ENCODE data around the gene MAP7D1. TPM values are rescaled to one million over a fixed set of nuclear protein-coding genes. Genes with fewer than 3 reads are reported as not detected.

The MAP7D1 gene
- total RNA-seq, 1 experiment from 2014 or later, result 212 TPM

- TF ChIP-seq CTCF (IDR thresholded peaks at IDR 0.05), result no peak
- TF ChIP-seq REST (IDR thresholded peaks at IDR 0.05; ENCODE audit: insufficient read depth in 1 of 2, low read depth in 2 of 2, low read length in 1 of 2), result no peak
- intact Hi-C loops (cut with micrococcal nuclease; ENCODE audit: unreplicated experiment), result no loop called here
- CTCF ChIA-PET, result no interaction called here
- H3K36me3 ChIP-seq (ENCODE audit: control insufficient read depth, insufficient read depth, low read length), result peaks cover 5% of the 10 kb centered on the region; the same call in 1 of the 2 replicates
- no peaks in the 10 kb centered on the region for H3K9me3 ChIP-seq (ENCODE audit: control insufficient read depth, insufficient read depth, low read depth, low read length)
- H3K27ac ChIP-seq (ENCODE audit: low read length), result no peak overlapping the region
- no peaks in the 10 kb centered on the region for H3K27me3 ChIP-seq (ENCODE audit: control insufficient read depth, insufficient read depth, low read length)
- ATAC-seq, result no peak
- no peak overlapping the region for H3K4me3 ChIP-seq (ENCODE audit: low read depth in 2 of 2, low read length in 2 of 2)
- DNase-seq (ENCODE audit: low read depth, low spot score), result no peak
- POLR2A ChIA-PET, result no interaction called here
- in situ Hi-C loops (cut with HindIII; ENCODE audit: low pct_unique_long_range_greater_than_20kb, low sequenced_read_pairs), result no loop called here
- no TSS peak for BruUV-seq (replicated peaks)
- no peaks in the 10 kb centered on the region for H3K4me1 ChIP-seq (ENCODE audit: control insufficient read depth, insufficient read depth, low read length)
Observed at GRCh38 chr1:36168514-36168913, 12.6 kb downstream of the MAP7D1 start.

GRCh38 chr1:36170643-36171412, 14.9 kb downstream of the MAP7D1 start:
- ATAC-seq, result no peak
- intact Hi-C loops (cut with micrococcal nuclease; ENCODE audit: unreplicated experiment) (loop anchor here (1.0 kb wide), 1 partner anchor 20 kb away; no protein-coding TSS in a partner anchor), in situ Hi-C loops (cut with HindIII; ENCODE audit: low pct_unique_long_range_greater_than_20kb, low sequenced_read_pairs) (no loop called here)
- no peak overlapping the region for H3K27ac ChIP-seq (ENCODE audit: low read length)
- no peaks in the 10 kb centered on the region for H3K9me3 ChIP-seq (ENCODE audit: control insufficient read depth, insufficient read depth, low read depth, low read length)
- no peak for DNase-seq (ENCODE audit: low read depth, low spot score)
- TF ChIP-seq TCF7L2 (IDR thresholded peaks at IDR 0.05; ENCODE audit: low read depth, low read length), result no peak
- TF ChIP-seq CTCF (IDR thresholded peaks at IDR 0.05), result no peak
- TF ChIP-seq SIN3A (IDR thresholded peaks at IDR 0.05; ENCODE audit: borderline replicate concordance, insufficient read depth, low read depth, low read length), result no peak
- TF ChIP-seq REST (IDR thresholded peaks at IDR 0.05; ENCODE audit: insufficient read depth in 1 of 2, low read depth in 2 of 2, low read length in 1 of 2), result no peak
- TF ChIP-seq POLR2AphosphoS5 (IDR thresholded peaks at IDR 0.05; ENCODE audit: low read depth, low read length), result no peak
- POLR2A ChIA-PET, result no interaction called here
- no TSS peak for BruUV-seq (replicated peaks)
- H3K36me3 ChIP-seq (ENCODE audit: control insufficient read depth, insufficient read depth, low read length), result peaks cover 8% of the 10 kb centered on the region
- no peaks in the 10 kb centered on the region for H3K27me3 ChIP-seq (ENCODE audit: control insufficient read depth, insufficient read depth, low read length)
- H3K4me3 ChIP-seq (ENCODE audit: low read depth in 2 of 2, low read length in 2 of 2), result no peak overlapping the region
- CTCF ChIA-PET, result no interaction called here
- no peaks in the 10 kb centered on the region for H3K4me1 ChIP-seq (ENCODE audit: control insufficient read depth, insufficient read depth, low read length)
